ENCODE data around the gene KAZN.

Gene KAZN

GRCh38 chr1:14794906-14795305 lies 196.4 kb downstream of the KAZN start:
- no peaks in the 10 kb centered on the region for H3K36me3 ChIP-seq (ENCODE audit: insufficient read depth, low read length)
- no peak overlapping the region for H3K4me2 ChIP-seq (ENCODE audit: low read length)
- H3K27me3 ChIP-seq (ENCODE audit: control insufficient read depth, insufficient read depth, low read length): peaks cover 13% of the 10 kb centered on the region
- no peak overlapping the region for H3K4me3 ChIP-seq (ENCODE audit: low read length)
- H3K9me3 ChIP-seq (replicated peaks; ENCODE audit: low read length): no peaks in the 10 kb centered on the region
- H3K4me1 ChIP-seq (ENCODE audit: control insufficient read depth, insufficient read depth, low read length): no peaks in the 10 kb centered on the region
- H3K9ac ChIP-seq (ENCODE audit: low read depth, low read length): no peak overlapping the region

GRCh38 chr1:14795589-14795988 lies 197.1 kb downstream of the KAZN start:
- H3K9ac ChIP-seq (ENCODE audit: low read depth, low read length): no peak overlapping the region
- H3K4me3 ChIP-seq (ENCODE audit: low read length): no peak overlapping the region
- no peaks in the 10 kb centered on the region for H3K4me1 ChIP-seq (ENCODE audit: control insufficient read depth, insufficient read depth, low read length)
- H3K4me2 ChIP-seq (ENCODE audit: low read length): no peak overlapping the region
- peaks cover 13% of the 10 kb centered on the region for H3K27me3 ChIP-seq (ENCODE audit: control insufficient read depth, insufficient read depth, low read length)
- H3K36me3 ChIP-seq (ENCODE audit: insufficient read depth, low read length): no peaks in the 10 kb centered on the region
- no peaks in the 10 kb centered on the region for H3K9me3 ChIP-seq (replicated peaks; ENCODE audit: low read length)

- H3K9me3 ChIP-seq (replicated peaks; ENCODE audit: low read length): no peaks in the 10 kb centered on the region
- H3K36me3 ChIP-seq (ENCODE audit: insufficient read depth, low read length): no peaks in the 10 kb centered on the region
- H3K27me3 ChIP-seq (ENCODE audit: control insufficient read depth, insufficient read depth, low read length): no peaks in the 10 kb centered on the region
- H3K4me1 ChIP-seq (ENCODE audit: control insufficient read depth, insufficient read depth, low read length): no peaks in the 10 kb centered on the region
- no peak overlapping the region for H3K4me2 ChIP-seq (ENCODE audit: low read length)
- no peak overlapping the region for H3K4me3 ChIP-seq (ENCODE audit: low read length)
- no peak overlapping the region for H3K9ac ChIP-seq (ENCODE audit: low read depth, low read length)
These were observed 201.5 kb downstream of the KAZN start for GRCh38 chr1:14800014-14800413.

GRCh38 chr1:14800500-14801076 lies 202.1 kb downstream of the KAZN start:
- no peak overlapping the region for H3K4me2 ChIP-seq (ENCODE audit: low read length)
- H3K27me3 ChIP-seq (ENCODE audit: control insufficient read depth, insufficient read depth, low read length): no peaks in the 10 kb centered on the region
- no peaks in the 10 kb centered on the region for H3K9me3 ChIP-seq (replicated peaks; ENCODE audit: low read length)
- H3K9ac ChIP-seq (ENCODE audit: low read depth, low read length): no peak overlapping the region
- H3K4me3 ChIP-seq (ENCODE audit: low read length): no peak overlapping the region
- no peaks in the 10 kb centered on the region for H3K36me3 ChIP-seq (ENCODE audit: insufficient read depth, low read length)
- H3K4me1 ChIP-seq (ENCODE audit: control insufficient read depth, insufficient read depth, low read length): no peaks in the 10 kb centered on the region

GRCh38 chr1:14803002-14803789 lies 204.7 kb downstream of the KAZN start:
- H3K27me3 ChIP-seq (ENCODE audit: control insufficient read depth, insufficient read depth, low read length): no peaks in the 10 kb centered on the region
- peaks cover 7% of the 10 kb centered on the region for H3K9me3 ChIP-seq (replicated peaks; ENCODE audit: low read length)
- H3K4me3 ChIP-seq (ENCODE audit: low read length): no peak overlapping the region
- no peaks in the 10 kb centered on the region for H3K36me3 ChIP-seq (ENCODE audit: insufficient read depth, low read length)
- H3K4me1 ChIP-seq (ENCODE audit: control insufficient read depth, insufficient read depth, low read length): no peaks in the 10 kb centered on the region
- no peak overlapping the region for H3K4me2 ChIP-seq (ENCODE audit: low read length)
- H3K9ac ChIP-seq (ENCODE audit: low read depth, low read length): no peak overlapping the region

GRCh38 chr1:14804626-14805025 lies 206.1 kb downstream of the KAZN start:
- no peak overlapping the region for H3K4me3 ChIP-seq (ENCODE audit: low read length)
- no peaks in the 10 kb centered on the region for H3K4me1 ChIP-seq (ENCODE audit: control insufficient read depth, insufficient read depth, low read length)
- no peak overlapping the region for H3K4me2 ChIP-seq (ENCODE audit: low read length)
- no peaks in the 10 kb centered on the region for H3K36me3 ChIP-seq (ENCODE audit: insufficient read depth, low read length)
- H3K9ac ChIP-seq (ENCODE audit: low read depth, low read length): no peak overlapping the region
- H3K9me3 ChIP-seq (replicated peaks; ENCODE audit: low read length): peaks cover 7% of the 10 kb centered on the region
- no peaks in the 10 kb centered on the region for H3K27me3 ChIP-seq (ENCODE audit: control insufficient read depth, insufficient read depth, low read length)

- Histone ChIP-seq H3K36me3 (ENCODE audit: insufficient read depth, low read length) (no peaks in the 10 kb centered on the region), H3K4me2 (ENCODE audit: low read length) (no peak overlapping the region), H3K27me3 (ENCODE audit: control insufficient read depth, insufficient read depth, low read length) (no peaks in the 10 kb centered on the region), H3K4me1 (ENCODE audit: control insufficient read depth, insufficient read depth, low read length) (no peaks in the 10 kb centered on the region), H3K4me3 (ENCODE audit: low read length) (no peak overlapping the region), H3K9ac (ENCODE audit: low read depth, low read length) (no peak overlapping the region), H3K9me3 (replicated peaks; ENCODE audit: low read length) (peaks cover 7% of the 10 kb centered on the region)
These were observed 208.3 kb downstream of the KAZN start for GRCh38 chr1:14806772-14807171.

GRCh38 chr1:14808768-14809167 lies 210.3 kb downstream of the KAZN start:
- Histone ChIP-seq H3K4me3 (ENCODE audit: low read length) (no peak overlapping the region), H3K36me3 (ENCODE audit: insufficient read depth, low read length) (no peaks in the 10 kb centered on the region), H3K27me3 (ENCODE audit: control insufficient read depth, insufficient read depth, low read length) (no peaks in the 10 kb centered on the region), H3K4me1 (ENCODE audit: control insufficient read depth, insufficient read depth, low read length) (no peaks in the 10 kb centered on the region), H3K9ac (ENCODE audit: low read depth, low read length) (no peak overlapping the region), H3K9me3 (replicated peaks; ENCODE audit: low read length) (peaks cover 7% of the 10 kb centered on the region), H3K4me2 (ENCODE audit: low read length) (no peak overlapping the region)

- H3K9me3 ChIP-seq (replicated peaks; ENCODE audit: low read length): peaks cover 7% of the 10 kb centered on the region
- no peaks in the 10 kb centered on the region for H3K4me1 ChIP-seq (ENCODE audit: control insufficient read depth, insufficient read depth, low read length)
- H3K4me3 ChIP-seq (ENCODE audit: low read length): no peak overlapping the region
- H3K36me3 ChIP-seq (ENCODE audit: insufficient read depth, low read length): no peaks in the 10 kb centered on the region
- no peak overlapping the region for H3K9ac ChIP-seq (ENCODE audit: low read depth, low read length)
- no peaks in the 10 kb centered on the region for H3K27me3 ChIP-seq (ENCODE audit: control insufficient read depth, insufficient read depth, low read length)
- H3K4me2 ChIP-seq (ENCODE audit: low read length): no peak overlapping the region
These were observed 210.9 kb downstream of the KAZN start for GRCh38 chr1:14809191-14809981.

GRCh38 chr1:14810595-14811361 lies 212.3 kb downstream of the KAZN start:
- no peaks in the 10 kb centered on the region for H3K27me3 ChIP-seq (ENCODE audit: control insufficient read depth, insufficient read depth, low read length)
- H3K4me3 ChIP-seq (ENCODE audit: low read length): no peak overlapping the region
- H3K4me1 ChIP-seq (ENCODE audit: control insufficient read depth, insufficient read depth, low read length): no peaks in the 10 kb centered on the region
- no peak overlapping the region for H3K4me2 ChIP-seq (ENCODE audit: low read length)
- H3K9ac ChIP-seq (ENCODE audit: low read depth, low read length): no peak overlapping the region
- H3K36me3 ChIP-seq (ENCODE audit: insufficient read depth, low read length): no peaks in the 10 kb centered on the region
- H3K9me3 ChIP-seq (replicated peaks; ENCODE audit: low read length): peaks cover 7% of the 10 kb centered on the region

GRCh38 chr1:14811573-14811972 lies 213.1 kb downstream of the KAZN start:
- H3K4me2 ChIP-seq (ENCODE audit: low read length): no peak overlapping the region
- no peaks in the 10 kb centered on the region for H3K36me3 ChIP-seq (ENCODE audit: insufficient read depth, low read length)
- no peak overlapping the region for H3K9ac ChIP-seq (ENCODE audit: low read depth, low read length)
- peaks cover 5% of the 10 kb centered on the region for H3K9me3 ChIP-seq (replicated peaks; ENCODE audit: low read length)
- H3K4me1 ChIP-seq (ENCODE audit: control insufficient read depth, insufficient read depth, low read length): no peaks in the 10 kb centered on the region
- H3K4me3 ChIP-seq (ENCODE audit: low read length): no peak overlapping the region
- no peaks in the 10 kb centered on the region for H3K27me3 ChIP-seq (ENCODE audit: control insufficient read depth, insufficient read depth, low read length)

Data from skeletal muscle satellite cell (primary cell).